ENCODE results near the gene ASNS. TPM values are rescaled to one million over a fixed set of nuclear protein-coding genes. Genes with fewer than 3 reads are reported as not detected.

ASNS gene
- polyA plus RNA-seq, 1 donor (not counting 4 experiments of a cell fraction or from before 2014, with no cell fraction given): 24.3 TPM

- no peaks in the 10 kb centered on the region for H4K20me1 ChIP-seq (ENCODE audit: control insufficient read depth, extremely low read depth, insufficient read depth, low read length)
These were observed 54.0 kb downstream of the ASNS start for GRCh38 chr7:97818066-97818663.

More at GRCh38 chr7:97818066-97818663, 54.0 kb downstream of the ASNS start:
- no peaks in the 10 kb centered on the region for H3K4me1 ChIP-seq (ENCODE audit: control insufficient read depth, extremely low read depth, insufficient read depth, low read length)
- no peak overlapping the region for H3K9ac ChIP-seq (ENCODE audit: control insufficient read depth, extremely low read depth, insufficient read depth, low read length)
- dilution Hi-C loops (cut with MboI; ENCODE audit: extremely low pct_ligation_motif_present, low sequenced_read_pairs): no loop called here
- no peaks in the 10 kb centered on the region for H3K27me3 ChIP-seq (ENCODE audit: control insufficient read depth, extremely low read depth, insufficient read depth, low read length)
- FAIRE-seq: no peak
- no peaks in the 10 kb centered on the region for H3K9me1 ChIP-seq (ENCODE audit: control insufficient read depth, extremely low read depth, insufficient read depth, low read length)
- no peak overlapping the region for H2AFZ ChIP-seq (ENCODE audit: control insufficient read depth, low read length)
- no peaks in the 10 kb centered on the region for H3K36me3 ChIP-seq (ENCODE audit: control insufficient read depth in 2 of 2, extremely low read depth in 1 of 2, insufficient read depth in 2 of 2, low read length in 2 of 2)
- H3K4me3 ChIP-seq (ENCODE audit: control insufficient read depth in 2 of 3, extremely low read depth in 1 of 3, insufficient read depth in 2 of 3, low read depth in 1 of 3, low read length in 3 of 3): no peak overlapping the region
- H3K9me3 ChIP-seq (ENCODE audit: control insufficient read depth, low read depth, low read length): no peaks in the 10 kb centered on the region
- H3K79me2 ChIP-seq (ENCODE audit: control insufficient read depth, insufficient read depth, low read length): no peaks in the 10 kb centered on the region
- TF ChIP-seq CTCF (optimal IDR thresholded peaks at IDR 0.05 in 1 of 3, IDR thresholded peaks at IDR 0.05 in 1 of 3, conservative IDR thresholded peaks at IDR 0.05 in 1 of 3; ENCODE audit: extremely low read depth in 1 of 3, insufficient read depth in 2 of 3, low read length in 3 of 3) (no peak), EZH2 (IDR thresholded peaks at IDR 0.05; ENCODE audit: low read length) (no peak)
- no peak overlapping the region for H3K27ac ChIP-seq (ENCODE audit: control insufficient read depth, insufficient read depth, low read length)
- no peak overlapping the region for H3K4me2 ChIP-seq (ENCODE audit: control insufficient read depth, extremely low read depth, insufficient read depth, low read depth, low read length)
- DNase-seq (ENCODE audit: low read depth, low spot score): no peak

Small RNAs within 50 kb of the gene (small RNA-seq; reads per million reads assigned to genes)
- gene AC005326.1 (ENCODE audit: insufficient read length in 3 of 3, low read depth in 3 of 3, low replicate concordance in 1 of 3): 0 to 0.33 (median 0) reads per million in 3 experiments
- gene AC079781.2 (ENCODE audit: insufficient read length in 3 of 3, low read depth in 3 of 3, low replicate concordance in 1 of 3): 0 reads per million in 3 experiments
- 0 reads per million in 3 experiments for gene SNRPCP9 (ENCODE audit: insufficient read length in 3 of 3, low read depth in 3 of 3, low replicate concordance in 1 of 3)

Other genes with a start within 250 kb of the ASNS start
- not detected in 3 replicates for gene TAC1, start 140.3 kb downstream of the ASNS start, polyA plus RNA-seq
- gene OCM2, start 117.8 kb upstream of the ASNS start, polyA plus RNA-seq: not detected in 3 replicates
- 3.7 to 10.2 TPM (median 6.6 TPM) in 3 replicates for gene LMTK2, start 234.5 kb upstream of the ASNS start, polyA plus RNA-seq